VCaP (cell line): ENCODE data around the gene FAM161B.

Source experiments
- H3K27ac ChIP-seq: fragments of 450-650 bp; 2 replicates; pipeline ENCODE4 v1.5.1; 2017
- TF ChIP-seq, protein P1 (sequence below): fragments of 450-650 bp; conservative IDR thresholded peaks from 2 replicates; pipeline ENCODE4 v1.5.1; 2017; ENCODE audit warnings: mild to moderate bottlenecking, moderate library complexity

FAM161B gene

DNA sequence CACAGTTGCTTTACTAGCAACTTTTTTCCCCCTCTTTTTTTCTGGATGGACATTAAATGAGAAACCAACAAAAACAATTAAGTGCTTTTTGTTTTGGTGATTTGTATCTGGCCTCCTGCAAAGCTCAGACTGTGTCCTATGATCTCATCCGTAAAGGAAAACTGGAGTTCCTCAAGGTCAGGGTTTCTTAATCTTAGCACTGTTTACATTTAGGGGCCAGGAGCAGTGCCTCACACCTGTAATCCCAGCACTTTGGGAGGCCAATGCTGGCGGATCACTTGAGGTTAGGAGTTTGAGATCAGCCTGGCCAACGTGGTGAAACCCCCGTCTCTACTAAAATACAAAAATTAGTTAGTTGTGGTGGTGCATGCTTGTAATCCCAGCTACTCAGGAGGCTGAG is 41.2 kb upstream of the FAM161B start:
- no peak overlapping the region for H3K27ac ChIP-seq
- TF ChIP-seq, protein P1, sequence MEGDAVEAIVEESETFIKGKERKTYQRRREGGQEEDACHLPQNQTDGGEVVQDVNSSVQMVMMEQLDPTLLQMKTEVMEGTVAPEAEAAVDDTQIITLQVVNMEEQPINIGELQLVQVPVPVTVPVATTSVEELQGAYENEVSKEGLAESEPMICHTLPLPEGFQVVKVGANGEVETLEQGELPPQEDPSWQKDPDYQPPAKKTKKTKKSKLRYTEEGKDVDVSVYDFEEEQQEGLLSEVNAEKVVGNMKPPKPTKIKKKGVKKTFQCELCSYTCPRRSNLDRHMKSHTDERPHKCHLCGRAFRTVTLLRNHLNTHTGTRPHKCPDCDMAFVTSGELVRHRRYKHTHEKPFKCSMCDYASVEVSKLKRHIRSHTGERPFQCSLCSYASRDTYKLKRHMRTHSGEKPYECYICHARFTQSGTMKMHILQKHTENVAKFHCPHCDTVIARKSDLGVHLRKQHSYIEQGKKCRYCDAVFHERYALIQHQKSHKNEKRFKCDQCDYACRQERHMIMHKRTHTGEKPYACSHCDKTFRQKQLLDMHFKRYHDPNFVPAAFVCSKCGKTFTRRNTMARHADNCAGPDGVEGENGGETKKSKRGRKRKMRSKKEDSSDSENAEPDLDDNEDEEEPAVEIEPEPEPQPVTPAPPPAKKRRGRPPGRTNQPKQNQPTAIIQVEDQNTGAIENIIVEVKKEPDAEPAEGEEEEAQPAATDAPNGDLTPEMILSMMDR: no peak

DNA sequence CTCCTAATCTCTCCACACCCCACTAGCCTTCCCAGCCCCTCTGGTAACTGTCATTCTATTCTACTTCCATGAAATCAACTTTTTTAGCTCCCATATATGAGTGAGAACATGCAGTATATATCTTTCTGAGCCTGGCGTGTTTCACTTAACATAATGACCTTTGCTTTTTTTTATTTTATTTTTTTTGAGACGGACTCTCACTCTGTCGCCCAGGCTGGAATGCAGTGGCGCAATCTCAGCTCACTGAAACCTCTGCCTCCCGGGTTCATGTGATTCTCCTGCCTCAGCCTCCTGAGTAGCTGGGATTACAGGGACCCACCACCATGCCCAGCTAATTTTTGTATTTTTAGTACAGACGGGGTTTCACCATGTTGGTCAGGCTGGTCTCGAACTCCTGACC is 38.8 kb upstream of the FAM161B start:
- peak overlapping the region; percentile 89 for H3K27ac ChIP-seq

DNA sequence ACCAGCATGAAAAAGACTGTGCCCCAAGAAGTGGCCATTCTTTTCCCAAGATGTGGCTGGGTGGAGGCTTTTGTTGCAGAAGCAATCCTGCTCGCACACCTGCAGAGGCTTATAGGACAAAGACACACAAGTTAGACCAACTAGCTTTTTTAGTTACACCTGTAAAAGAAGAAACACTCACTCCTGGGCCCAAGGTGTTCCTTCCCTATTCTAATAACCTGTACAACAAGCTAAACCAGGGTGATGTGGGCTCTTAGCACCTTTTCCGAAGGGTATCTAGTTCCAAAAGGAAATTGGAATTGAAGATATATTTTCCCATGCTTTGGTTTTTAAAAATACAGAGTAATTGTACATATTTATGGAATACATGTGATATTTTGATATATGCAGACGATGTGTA is 38.2 kb upstream of the FAM161B start:
- peak overlapping the region; percentile 89 for H3K27ac ChIP-seq

DNA sequence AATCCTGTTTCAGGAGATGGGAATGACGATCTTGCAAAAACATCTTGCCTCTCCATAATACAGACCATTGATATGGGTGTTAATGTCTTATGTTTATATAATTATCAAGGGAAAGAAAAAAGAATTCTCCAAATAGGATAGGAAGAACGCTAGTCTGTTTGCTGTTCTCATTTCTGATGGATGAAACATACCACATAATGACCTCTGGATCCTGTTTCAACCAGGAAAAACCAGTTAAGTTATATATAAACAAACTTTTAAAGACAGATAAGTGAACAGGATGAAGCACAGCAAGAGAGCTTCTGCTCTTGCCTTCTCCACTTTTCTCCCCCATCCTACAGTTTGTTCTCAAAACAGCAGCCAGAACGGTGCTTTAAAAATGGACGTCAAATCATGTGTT is 28.0 kb upstream of the FAM161B start:
- peak overlapping the region; percentile 96 for H3K27ac ChIP-seq
- TF ChIP-seq, protein P1: no peak

More for the DNA sequence above, 38.2 kb upstream of the FAM161B start:
- TF ChIP-seq, protein P1: no peak

DNA sequence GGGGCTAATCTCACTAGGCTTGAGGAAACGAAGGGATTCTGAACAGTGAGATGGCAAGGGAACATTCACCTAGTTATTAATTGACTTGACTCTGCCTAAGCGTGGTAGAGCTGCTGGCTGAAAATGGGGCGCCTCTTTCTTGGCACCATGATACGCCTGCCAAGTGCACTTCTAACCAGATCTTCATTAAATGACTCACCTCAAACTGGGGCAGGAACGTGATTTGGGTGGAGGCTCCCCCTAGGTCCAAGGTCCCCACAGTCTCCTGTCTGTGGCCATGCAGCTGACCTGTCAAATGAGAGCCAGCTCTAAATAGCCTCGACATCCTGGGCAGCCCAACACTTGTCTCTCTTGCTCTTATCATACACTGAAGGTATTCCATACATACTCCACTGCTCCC is 26.2 kb upstream of the FAM161B start:
- H3K27ac ChIP-seq: peak overlapping the region; percentile 96; the same call in 1 of the 2 replicates
- TF ChIP-seq, protein P1: no peak

DNA sequence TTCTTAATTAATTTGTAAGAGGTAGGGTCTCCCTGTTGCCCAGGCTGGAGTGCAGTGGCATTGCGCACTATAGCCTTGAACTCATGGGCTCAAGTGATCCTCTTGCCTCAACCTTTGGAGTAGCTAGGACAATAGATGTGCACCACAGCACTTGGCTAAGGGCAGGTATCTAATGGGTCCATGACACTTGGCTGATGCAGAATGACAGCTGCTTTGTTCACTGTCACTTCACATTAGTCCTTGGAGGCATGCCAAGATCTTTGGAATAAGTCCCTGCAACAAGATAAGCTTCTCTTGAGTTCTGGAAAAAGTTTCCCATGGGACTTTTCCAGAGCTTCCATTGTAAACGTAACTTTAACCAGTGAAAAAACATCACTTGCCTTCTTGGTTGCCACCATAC is 23.6 kb upstream of the FAM161B start:
- H3K27ac ChIP-seq: no peak overlapping the region
- TF ChIP-seq, protein P1: no peak

GRCh38 chr14:73968885-73969284 is 19.0 kb upstream of the FAM161B start:
- TF ChIP-seq, protein P1: no peak
- no peak overlapping the region for H3K27ac ChIP-seq

DNA sequence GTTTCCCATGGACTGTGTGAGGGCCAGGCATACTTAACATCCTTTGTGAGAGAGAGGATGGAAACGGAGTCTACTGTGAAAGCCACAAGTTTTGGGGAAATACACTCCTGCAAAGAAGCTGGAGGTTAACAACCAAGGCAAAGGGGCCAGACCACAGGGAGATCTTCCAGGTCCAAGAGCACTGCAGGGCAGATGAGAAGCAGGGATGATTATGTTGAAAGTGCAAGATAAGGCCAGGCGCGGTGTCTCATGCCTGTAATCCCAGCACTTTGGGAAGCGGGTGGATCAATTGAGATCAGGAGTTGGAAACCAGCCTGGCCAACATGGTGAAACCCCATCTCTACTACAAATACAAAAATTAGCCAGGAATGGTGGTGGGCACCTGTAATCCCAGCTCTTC is 15.3 kb upstream of the FAM161B start:
- TF ChIP-seq, protein P1: no peak
- H3K27ac ChIP-seq: no peak overlapping the region
